ENCODE measurements around the gene INO80B. TPM values are rescaled to one million over a fixed set of nuclear protein-coding genes. Genes with fewer than 3 reads are reported as not detected.

INO80B gene
- total and polyA plus RNA-seq, 2 of the 8 experiments (the other 6 are each of a cell fraction or from before 2014, with no cell fraction given), result 3.9 to 18.5 TPM

DNA sequence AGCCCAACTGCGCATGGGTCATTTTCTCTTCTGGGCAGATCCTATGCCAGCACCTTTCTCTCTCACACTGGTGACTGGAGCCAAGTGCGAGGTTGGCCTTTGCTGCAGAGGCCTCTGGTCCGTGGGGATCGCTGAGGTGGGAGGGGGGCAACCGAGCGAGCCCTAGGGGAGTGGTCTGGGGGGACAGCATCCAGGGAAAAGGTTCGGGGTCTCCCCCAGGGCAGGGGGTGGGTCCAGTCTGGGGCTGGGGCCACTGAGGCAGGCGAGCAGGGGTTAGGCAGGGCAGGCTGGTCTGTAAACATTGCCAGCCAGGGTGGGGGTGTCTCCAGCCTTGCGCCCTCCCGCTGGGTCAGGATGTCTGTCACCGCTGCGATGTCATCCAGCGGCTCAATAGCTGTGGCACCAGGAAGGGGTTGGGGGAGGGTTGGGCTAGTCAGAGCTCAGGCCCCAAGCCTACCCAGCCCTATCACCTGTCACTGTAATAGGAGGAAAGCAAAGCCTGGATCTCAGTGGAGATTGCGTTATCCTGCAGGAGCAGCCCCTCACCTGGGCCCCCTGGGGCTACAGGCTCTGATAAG lies 28.6 kb upstream of the INO80B start:
- Histone ChIP-seq H3K23me2 (ENCODE audit: low read depth, low read length) (peaks cover 8% of the 10 kb centered on the region), H2BK12ac (ENCODE audit: low read depth, low read length) (no peak overlapping the region), H2BK20ac (ENCODE audit: low read length) (no peak overlapping the region), H3K23ac (ENCODE audit: insufficient read length) (no peak overlapping the region), H2AK5ac (ENCODE audit: low read depth, low read length) (no peak overlapping the region), H3K18ac (ENCODE audit: extremely low read depth, low read length) (no peak overlapping the region), H4K91ac (replicated peaks; ENCODE audit: insufficient read length, low read length) (no peak overlapping the region), H3K79me2 (ENCODE audit: control insufficient read depth in 1 of 2, insufficient read depth in 2 of 2, low read length in 2 of 2) (no peaks in the 10 kb centered on the region), H3K27me3 (replicated peaks in 1 of 4; ENCODE audit: control insufficient read depth in 3 of 4, extremely low read depth in 1 of 4, insufficient read depth in 3 of 4, low read length in 3 of 4) (0 out of 7 replicates have a peak, but pooled peaks cover 0 to 2% (median 0%) of the 10 kb centered on the region in 4 experiments), H3K4ac (replicated peaks; ENCODE audit: insufficient read length, low read depth, low read length) (no peak overlapping the region), H3K9ac (replicated peaks in 1 of 4; ENCODE audit: extremely low read depth in 1 of 4, low read depth in 3 of 4, low read length in 3 of 4) (no peak overlapping the region), H3K56ac (replicated peaks; ENCODE audit: insufficient read length, low read depth, low read length) (no peak overlapping the region), H3K4me2 (ENCODE audit: insufficient read depth in 1 of 2, low read depth in 2 of 2, low read length in 2 of 2) (no peak overlapping the region), H2BK120ac (replicated peaks; ENCODE audit: low read depth, low read length) (no peak overlapping the region), H3K4me3 (ENCODE audit: extremely low read depth in 1 of 4, insufficient read depth in 2 of 4, low read depth in 3 of 4, low read length in 4 of 4) (no peak overlapping the region), H3K14ac (ENCODE audit: insufficient read length) (no peak overlapping the region), H3K4me1 (replicated peaks in 1 of 4; ENCODE audit: control insufficient read depth in 3 of 4, insufficient read depth in 4 of 4, low read length in 3 of 4) (peaks cover 0 to 5% (median 2%) of the 10 kb centered on the region in 4 experiments; a peak in 3 of 7 replicates), H2BK5ac (ENCODE audit: low read depth, low read length) (no peak overlapping the region), H3K27ac (ENCODE audit: low read depth, low read length) (no peak overlapping the region), H3K36me3 (ENCODE audit: control insufficient read depth in 2 of 4, insufficient read depth in 4 of 4, low read length in 3 of 4) (peaks cover 13 to 62% (median 47%) of the 10 kb centered on the region in 4 experiments; a peak in 7 of 8 replicates), H2AFZ (ENCODE audit: low read length) (no peak overlapping the region), H3K79me1 (ENCODE audit: low read depth, low read length) (peaks cover 4% of the 10 kb centered on the region; the same call in 1 of the 2 replicates), H3K9me3 (ENCODE audit: insufficient read depth in 2 of 2, low read depth in 1 of 2, low read length in 1 of 2) (no peaks in the 10 kb centered on the region), H4K8ac (ENCODE audit: extremely low read depth, insufficient read depth, low read length) (no peak overlapping the region), H4K20me1 (replicated peaks in 1 of 2; ENCODE audit: control insufficient read depth in 1 of 2, insufficient read depth in 2 of 2, low read length in 2 of 2) (peaks cover 4 to 18% of the 10 kb centered on the region in 2 experiments), H2BK15ac (ENCODE audit: low read length) (no peak overlapping the region), H4K5ac (ENCODE audit: insufficient read length, low read depth, low read length) (no peak overlapping the region)
- POLR2A ChIA-PET (ENCODE audit: partially characterized antibody), result interaction anchor here (2.0 to 5.5 kb wide), 3 partner anchors 10 to 18 kb away, joined by 6 to 42 read pairs (median 27); no protein-coding TSS in a partner anchor
- CTCF ChIA-PET (ENCODE audit: partially characterized antibody), result interaction anchor here (0.9 kb wide), 2 partner anchors 13 to 34 kb away, joined by 3 read pairs; no protein-coding TSS in a partner anchor
- no peak for TF ChIP-seq CREB1 (IDR thresholded peaks at IDR 0.05)
- no peak for DNase-seq (ENCODE audit: low read depth in 1 of 2, low spot score in 2 of 2)
- 88% methylated on average over 10 of the region's 14 CpGs; no CpG with 5 or more reads in 1 of the 2 experiments for WGBS, 2 experiments (ENCODE audit: extremely low coverage in 1 of 2, insufficient coverage in 1 of 2, insufficient read length in 1 of 2, insufficient replicate concordance in 2 of 2, low coverage in 1 of 2, low lambda C conversion rate in 2 of 2, missing lambda C conversion rate in 1 of 2)
- FAIRE-seq, result no peak
